Gastroesophageal sphincter (tissue), 4 donors: ENCODE measurements around the gene ERMP1. TPM values are rescaled to one million over a fixed set of nuclear protein-coding genes. Genes with fewer than 3 reads are reported as not detected.

Experiments
- ATAC-seq: fragments of 150-250 bp; one replicate; pipeline ENCODE4 v1.9.1; 2016; ENCODE audit warnings: mild to moderate bottlenecking, moderate library complexity
- H3K27ac ChIP-seq, 4 donors: fragments of 200-600 bp; sonication (generic) in 3 of 4; 1 replicate in 3 of 4; 2 replicates in 1 of 4; pipeline ENCODE4 v1.5.1; 2016 to 2019
- H3K27me3 ChIP-seq: fragments of 200-600 bp; sonication (generic); one replicate; pipeline ENCODE4 v1.5.1; 2019
- H3K36me3 ChIP-seq, 2 donors: fragments of 200-600 bp; sonication (generic); one replicate each; pipeline ENCODE4 v1.5.1; 2019; ENCODE audit warnings: control low read depth in 1 of 2
- H3K4me1 ChIP-seq, 3 donors: fragments of 200-600 bp; sonication (generic); 1 replicate in 2 of 3; 2 replicates in 1 of 3; pipeline ENCODE4 v1.5.1; 2016 to 2019; ENCODE audit warnings: control low read depth in 2 of 3
- H3K4me3 ChIP-seq, 2 donors: fragments of 200-600 bp; sonication (generic); one replicate each; pipeline ENCODE4 v1.5.1; 2019; ENCODE audit warnings: mild to moderate bottlenecking in 1 of 2, moderate library complexity in 1 of 2
- H3K9me3 ChIP-seq, 3 donors: fragments of 200-600 bp; sonication (generic); one replicate each; pipeline ENCODE4 v1.5.1; 2017 to 2019; ENCODE audit warnings: control low read depth in 2 of 3
- EP300 ChIP-seq: sonication (generic); formaldehyde crosslinking; IDR thresholded peaks from one replicate; pipeline ENCODE4 v1.6.1; 2017; ENCODE audit warnings: antibody characterized with exemption, mild to moderate bottlenecking
- POLR2A ChIP-seq, 2 donors: fragments of 450-650 bp; IDR thresholded peaks; one replicate each; pipeline ENCODE4 v1.6.1; 2017; ENCODE audit warnings: antibody characterized with exemption in 2 of 2, mild to moderate bottlenecking in 2 of 2, moderate library complexity in 1 of 2
- POLR2AphosphoS5 ChIP-seq: sonication (generic); formaldehyde crosslinking; IDR thresholded peaks from one replicate; pipeline ENCODE4 v1.6.1; 2017; ENCODE audit warnings: antibody characterized with exemption
- WGBS, 2 donors: methylation state at CpG; one replicate each; pipeline ENCODE4 v1.1.5; 2018; ENCODE audit warnings: low coverage in 1 of 2; 5-methylcytosine and 5-hydroxymethylcytosine counted together
- total RNA-seq, 4 donors: library from RNA; depleted of rRNA; stranded (reverse); fragments of >200 nt; gene quantifications; one replicate each; pipeline ENCODE4 v1.1.0, GENCODE V29; 2016
- TF ChIP-seq, protein P1 (sequence below), 4 experiments: fragments of 200-600 bp in 2 of 4; fragments of 450-650 bp in 2 of 4; sonication (generic) in 1 of 4; IDR thresholded peaks; one replicate each; pipeline ENCODE4 v1.5.1; 2017 to 2019; ENCODE audit warnings: antibody characterized with exemption in 4 of 4, mild to moderate bottlenecking in 2 of 4, moderate library complexity in 2 of 4

Gene ERMP1
- total RNA-seq, 4 donors from 2014 or later, result 6.6 to 12.2 (median 11.7) TPM

GRCh38 chr9:5818424-5819142 lies 14.3 kb downstream of the ERMP1 start:
- H3K27ac ChIP-seq, result no peak overlapping the region
- H3K36me3 ChIP-seq, result peaks cover 0 to 48% of the 10 kb centered on the region in 2 donors
- H3K4me1 ChIP-seq, result no peaks in the 10 kb centered on the region
- H3K27me3 ChIP-seq, result no peaks in the 10 kb centered on the region
- WGBS, 2 donors, result 89 to 92% methylated on average over 1 to 2 of the region's 2 CpGs
- ATAC-seq, result no peak
- no peak for TF ChIP-seq POLR2A (IDR thresholded peaks at IDR 0.05)
- TF ChIP-seq EP300, result no peak
- no peak for TF ChIP-seq POLR2AphosphoS5
- TF ChIP-seq, protein P1, sequence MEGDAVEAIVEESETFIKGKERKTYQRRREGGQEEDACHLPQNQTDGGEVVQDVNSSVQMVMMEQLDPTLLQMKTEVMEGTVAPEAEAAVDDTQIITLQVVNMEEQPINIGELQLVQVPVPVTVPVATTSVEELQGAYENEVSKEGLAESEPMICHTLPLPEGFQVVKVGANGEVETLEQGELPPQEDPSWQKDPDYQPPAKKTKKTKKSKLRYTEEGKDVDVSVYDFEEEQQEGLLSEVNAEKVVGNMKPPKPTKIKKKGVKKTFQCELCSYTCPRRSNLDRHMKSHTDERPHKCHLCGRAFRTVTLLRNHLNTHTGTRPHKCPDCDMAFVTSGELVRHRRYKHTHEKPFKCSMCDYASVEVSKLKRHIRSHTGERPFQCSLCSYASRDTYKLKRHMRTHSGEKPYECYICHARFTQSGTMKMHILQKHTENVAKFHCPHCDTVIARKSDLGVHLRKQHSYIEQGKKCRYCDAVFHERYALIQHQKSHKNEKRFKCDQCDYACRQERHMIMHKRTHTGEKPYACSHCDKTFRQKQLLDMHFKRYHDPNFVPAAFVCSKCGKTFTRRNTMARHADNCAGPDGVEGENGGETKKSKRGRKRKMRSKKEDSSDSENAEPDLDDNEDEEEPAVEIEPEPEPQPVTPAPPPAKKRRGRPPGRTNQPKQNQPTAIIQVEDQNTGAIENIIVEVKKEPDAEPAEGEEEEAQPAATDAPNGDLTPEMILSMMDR (IDR thresholded peaks at IDR 0.05), result no peak
- no peak overlapping the region for H3K4me3 ChIP-seq
- no peaks in the 10 kb centered on the region for H3K9me3 ChIP-seq

DNA sequence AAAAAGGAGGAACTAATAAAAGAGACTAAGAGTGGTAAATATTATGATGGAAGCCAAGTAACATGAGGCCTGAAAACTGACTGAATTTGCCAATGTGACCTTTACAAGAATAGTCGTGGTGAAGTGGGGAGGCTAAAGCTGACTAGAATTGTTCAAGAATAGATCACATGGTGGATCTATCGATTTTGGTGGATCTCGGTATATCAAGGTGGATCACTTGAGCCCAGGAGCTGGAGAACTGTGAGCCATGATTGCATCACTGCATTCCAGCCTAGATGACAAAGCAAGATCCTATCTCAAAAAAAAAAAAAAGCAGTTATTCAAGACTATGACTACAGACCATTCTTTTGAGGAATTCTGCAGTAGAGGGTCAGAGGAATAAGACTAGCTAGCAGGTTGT lies 15.1 kb downstream of the ERMP1 start:
- Histone ChIP-seq H3K4me1 (no peaks in the 10 kb centered on the region), H3K27ac (no peak overlapping the region), H3K36me3 (peaks cover 0 to 43% of the 10 kb centered on the region in 2 donors), H3K27me3 (no peaks in the 10 kb centered on the region), H3K9me3 (no peaks in the 10 kb centered on the region), H3K4me3 (no peak overlapping the region)
- WGBS, 2 donors, result 75 to 95% methylated on average over 3 of the region's 3 CpGs
- TF ChIP-seq, protein P1 (IDR thresholded peaks at IDR 0.05), result no peak
- no peak for TF ChIP-seq POLR2A (IDR thresholded peaks at IDR 0.05)
- TF ChIP-seq POLR2AphosphoS5, result no peak
- TF ChIP-seq EP300, result no peak
- no peak for ATAC-seq

DNA sequence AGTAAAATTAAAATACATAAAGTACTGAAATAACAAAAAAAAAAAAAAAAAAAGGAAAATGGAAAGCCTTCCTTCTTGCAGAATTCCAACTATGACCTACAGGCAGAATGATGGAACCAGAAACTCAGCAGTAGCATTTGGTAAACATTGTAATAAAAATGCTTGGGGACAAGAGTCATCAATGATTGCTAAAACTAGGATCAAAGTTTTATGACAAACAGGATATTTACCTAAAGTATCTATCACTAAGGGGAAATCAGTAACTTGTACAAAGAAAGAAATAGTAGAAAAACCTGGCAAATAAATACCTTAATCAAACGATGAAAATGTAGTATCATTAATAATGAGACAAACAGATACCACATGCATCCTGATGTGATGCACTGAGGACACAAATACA lies 17.5 kb downstream of the ERMP1 start:
- no peaks in the 10 kb centered on the region for H3K4me1 ChIP-seq

GRCh38 chr9:5813824-5814223 lies 19.1 kb downstream of the ERMP1 start:
- H3K9me3 ChIP-seq, result no peaks in the 10 kb centered on the region
- no peak overlapping the region for H3K27ac ChIP-seq
- ATAC-seq, result no peak
- H3K27me3 ChIP-seq, result no peaks in the 10 kb centered on the region
- 83 to 94% methylated on average over 3 of the region's 3 CpGs for WGBS, 2 donors
- H3K4me1 ChIP-seq, result no peaks in the 10 kb centered on the region
- peaks cover 3 to 68% of the 10 kb centered on the region in 2 donors for H3K36me3 ChIP-seq
- no peak overlapping the region for H3K4me3 ChIP-seq
- TF ChIP-seq, protein P1 (IDR thresholded peaks at IDR 0.05), result no peak
- TF ChIP-seq POLR2AphosphoS5 (no peak), POLR2A (IDR thresholded peaks at IDR 0.05) (no peak), EP300 (no peak)

More for the DNA sequence above, 17.5 kb downstream of the ERMP1 start:
- Histone ChIP-seq H3K4me3 (no peak overlapping the region), H3K9me3 (no peaks in the 10 kb centered on the region), H3K27me3 (no peaks in the 10 kb centered on the region), H3K27ac (no peak overlapping the region), H3K36me3 (peaks cover 0 to 52% of the 10 kb centered on the region in 2 donors)
- WGBS, 2 donors, result 82 to 89% methylated on average over 1 of the region's 1 CpG
- ATAC-seq, result no peak
- TF ChIP-seq EP300 (no peak), POLR2AphosphoS5 (no peak), POLR2A (IDR thresholded peaks at IDR 0.05) (no peak)
- TF ChIP-seq, protein P1 (IDR thresholded peaks at IDR 0.05), result no peak

DNA sequence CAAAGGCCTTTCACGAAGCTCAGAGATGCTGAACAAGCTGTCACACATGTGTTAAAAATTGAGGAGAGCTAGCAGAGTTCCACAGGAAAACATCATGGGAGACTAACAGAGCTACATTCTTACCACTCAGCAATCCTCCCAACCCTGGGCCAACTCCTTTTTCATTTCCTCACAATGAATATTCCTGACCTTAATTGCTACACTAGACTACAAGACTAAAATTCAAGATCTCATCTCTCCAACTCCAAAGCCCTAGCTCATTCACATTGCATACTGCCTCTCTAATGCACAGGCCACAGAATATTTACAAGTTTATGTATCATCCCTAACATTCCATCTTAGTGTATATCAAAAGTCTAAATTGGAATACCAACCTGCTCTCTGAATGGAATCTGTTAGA lies 21.2 kb downstream of the ERMP1 start:
- no peak overlapping the region for H3K4me3 ChIP-seq
- no peaks in the 10 kb centered on the region for H3K9me3 ChIP-seq
- ATAC-seq, result no peak
- no peaks in the 10 kb centered on the region for H3K27me3 ChIP-seq
- no peaks in the 10 kb centered on the region for H3K4me1 ChIP-seq
- WGBS, 2 donors, result 71% methylated on average over 1 of the region's 1 CpG; no CpG with 5 or more reads in 1 of the 2 donors
- TF ChIP-seq, protein P1 (IDR thresholded peaks at IDR 0.05), result no peak
- TF ChIP-seq POLR2AphosphoS5 (no peak), EP300 (no peak), POLR2A (IDR thresholded peaks at IDR 0.05) (no peak)
- peaks cover 3 to 60% of the 10 kb centered on the region in 2 donors for H3K36me3 ChIP-seq
- no peak overlapping the region for H3K27ac ChIP-seq
